Measurements from ENCODE around the gene ARID5B.
"Not testable (repeated sequence)": the region's sequence is repeated elsewhere in the genome, so short reads cannot be mapped to it uniquely, and the experiment has no call there.

The ARID5B gene

GRCh38 chr10:61970182-61971002 lies 68.9 kb downstream of the ARID5B start:
- DNase-seq = no peak

- no peak for DNase-seq
Measured at GRCh38 chr10:61971003-61971325, 69.5 kb downstream of the ARID5B start.

GRCh38 chr10:61973169-61973568 lies 71.7 kb downstream of the ARID5B start:
- no peak for DNase-seq

- no peak for DNase-seq
Measured at GRCh38 chr10:61973906-61974305, 72.4 kb downstream of the ARID5B start.

GRCh38 chr10:61974601-61975390 lies 73.3 kb downstream of the ARID5B start:
- no peak for DNase-seq

GRCh38 chr10:61975391-61975932 lies 74.0 kb downstream of the ARID5B start:
- no peak for DNase-seq

GRCh38 chr10:61976951-61977721 lies 75.6 kb downstream of the ARID5B start:
- not testable (repeated sequence) for DNase-seq

GRCh38 chr10:61978965-61979364 lies 77.5 kb downstream of the ARID5B start:
- no peak for DNase-seq

GRCh38 chr10:61981460-61981859 lies 80.0 kb downstream of the ARID5B start:
- no peak for DNase-seq

GRCh38 chr10:61983255-61983654 lies 81.8 kb downstream of the ARID5B start:
- no peak for DNase-seq

GRCh38 chr10:61984803-61985418 lies 83.4 kb downstream of the ARID5B start:
- DNase-seq = no peak

GRCh38 chr10:61985715-61986114 lies 84.2 kb downstream of the ARID5B start:
- DNase-seq = no peak

- no peak for DNase-seq
Measured at GRCh38 chr10:61986382-61986781, 84.9 kb downstream of the ARID5B start.

GRCh38 chr10:61986788-61987492 lies 85.4 kb downstream of the ARID5B start:
- no peak for DNase-seq

- DNase-seq = no peak
Measured at GRCh38 chr10:61987537-61987936, 86.0 kb downstream of the ARID5B start.

- peak in 3 of 6 experiments; percentile 5 to 24 (median 23) for DNase-seq
Measured at GRCh38 chr10:61987951-61988379, 86.5 kb downstream of the ARID5B start.

- DNase-seq = no peak
Measured at GRCh38 chr10:61989995-61990760, 88.7 kb downstream of the ARID5B start.

- no peak for DNase-seq
Measured at GRCh38 chr10:61990761-61991135, 89.2 kb downstream of the ARID5B start.

GRCh38 chr10:61991166-61991565 lies 89.7 kb downstream of the ARID5B start:
- DNase-seq = no peak

GRCh38 chr10:61992059-61992460 lies 90.6 kb downstream of the ARID5B start:
- DNase-seq = no peak
